ENCODE measurements around the gene ZNF595. TPM values are rescaled to one million over a fixed set of nuclear protein-coding genes. Genes with fewer than 3 reads are reported as not detected.

ZNF595 gene
- polyA plus RNA-seq, 1 of the 3 experiments (the other 2 are of a cell fraction): 88.4 TPM

DNA sequence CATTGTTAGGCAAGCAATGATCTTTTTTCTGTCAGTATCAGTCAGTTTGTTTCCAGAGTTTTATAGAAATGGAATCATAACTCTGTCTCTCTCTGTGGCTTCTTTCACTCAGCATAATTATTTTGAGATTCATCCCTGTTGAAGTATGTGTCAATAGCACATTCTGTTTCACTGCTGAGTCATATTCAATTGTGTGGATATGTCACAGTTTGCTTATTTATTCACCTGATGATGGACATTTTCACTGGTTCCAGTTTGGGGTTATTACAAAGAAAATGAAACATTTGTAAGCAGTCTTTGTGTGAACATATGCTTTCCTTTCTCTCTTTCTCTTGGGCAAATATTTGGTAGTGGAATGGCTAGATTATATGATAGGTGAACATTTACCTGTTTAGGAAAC lies 61.0 kb downstream of the ZNF595 start:
- H2AFZ ChIP-seq (ENCODE audit: low read depth): no peak overlapping the region
- H3K4me3 ChIP-seq (ENCODE audit: low read depth in 2 of 2, low read length in 1 of 2): no peak overlapping the region
- DNase-seq: no peak
- POLR2A ChIA-PET: no interaction called here
- H3K36me3 ChIP-seq (replicated peaks in 1 of 2; ENCODE audit: control insufficient read depth in 1 of 2, insufficient read depth in 2 of 2, low read length in 1 of 2): no peaks in the 10 kb centered on the region
- H3K79me2 ChIP-seq (ENCODE audit: insufficient read depth): no peaks in the 10 kb centered on the region
- H4K20me1 ChIP-seq (ENCODE audit: insufficient read depth): no peaks in the 10 kb centered on the region
- H3K9me2 ChIP-seq: no peaks in the 10 kb centered on the region
- H3K4me1 ChIP-seq (ENCODE audit: control insufficient read depth in 1 of 2, insufficient read depth in 2 of 2, low read depth in 1 of 2, low read length in 1 of 2): no peaks in the 10 kb centered on the region
- CTCF ChIA-PET: no interaction called here
- peaks cover 6% of the 10 kb centered on the region; the same call in 1 of the 2 replicates for H3K9me3 ChIP-seq
- no peaks in the 10 kb centered on the region for H3F3A ChIP-seq (replicated peaks; ENCODE audit: insufficient read depth)
- H3K4me2 ChIP-seq: no peak overlapping the region
- H3K9ac ChIP-seq: no peak overlapping the region
- no peak overlapping the region for H3K27ac ChIP-seq (ENCODE audit: low read depth in 2 of 2, low read length in 1 of 2)
- TF ChIP-seq FOXM1 (IDR thresholded peaks at IDR 0.05; ENCODE audit: low read depth) (no peak), EZH2phosphoT487 (IDR thresholded peaks at IDR 0.05; ENCODE audit: borderline replicate concordance, low read depth) (no peak), SIN3A (IDR thresholded peaks at IDR 0.05; ENCODE audit: borderline replicate concordance, low read depth, low read length) (no peak), TCF12 (IDR thresholded peaks at IDR 0.05) (no peak), CHD2 (IDR thresholded peaks at IDR 0.05; ENCODE audit: low read length, partially characterized antibody) (no peak), NFIC (IDR thresholded peaks at IDR 0.05; ENCODE audit: borderline replicate concordance) (no peak), ELF1 (IDR thresholded peaks at IDR 0.05) (no peak), TAF1 (IDR thresholded peaks at IDR 0.05; ENCODE audit: borderline replicate concordance, low read depth, low read length) (no peak), NRF1 (IDR thresholded peaks at IDR 0.05; ENCODE audit: low read depth, low read length) (no peak), FOSL2 (IDR thresholded peaks at IDR 0.05; ENCODE audit: borderline replicate concordance, low read depth) (no peak), EP300 (IDR thresholded peaks at IDR 0.05; ENCODE audit: borderline replicate concordance in 1 of 2, low read depth in 1 of 2, low read length in 1 of 2) (no peak), MEF2A (IDR thresholded peaks at IDR 0.05; ENCODE audit: borderline replicate concordance, low read depth) (no peak), GABPA (IDR thresholded peaks at IDR 0.05; ENCODE audit: low read depth) (no peak)
- TF ChIP-seq, protein P1, sequence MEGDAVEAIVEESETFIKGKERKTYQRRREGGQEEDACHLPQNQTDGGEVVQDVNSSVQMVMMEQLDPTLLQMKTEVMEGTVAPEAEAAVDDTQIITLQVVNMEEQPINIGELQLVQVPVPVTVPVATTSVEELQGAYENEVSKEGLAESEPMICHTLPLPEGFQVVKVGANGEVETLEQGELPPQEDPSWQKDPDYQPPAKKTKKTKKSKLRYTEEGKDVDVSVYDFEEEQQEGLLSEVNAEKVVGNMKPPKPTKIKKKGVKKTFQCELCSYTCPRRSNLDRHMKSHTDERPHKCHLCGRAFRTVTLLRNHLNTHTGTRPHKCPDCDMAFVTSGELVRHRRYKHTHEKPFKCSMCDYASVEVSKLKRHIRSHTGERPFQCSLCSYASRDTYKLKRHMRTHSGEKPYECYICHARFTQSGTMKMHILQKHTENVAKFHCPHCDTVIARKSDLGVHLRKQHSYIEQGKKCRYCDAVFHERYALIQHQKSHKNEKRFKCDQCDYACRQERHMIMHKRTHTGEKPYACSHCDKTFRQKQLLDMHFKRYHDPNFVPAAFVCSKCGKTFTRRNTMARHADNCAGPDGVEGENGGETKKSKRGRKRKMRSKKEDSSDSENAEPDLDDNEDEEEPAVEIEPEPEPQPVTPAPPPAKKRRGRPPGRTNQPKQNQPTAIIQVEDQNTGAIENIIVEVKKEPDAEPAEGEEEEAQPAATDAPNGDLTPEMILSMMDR (IDR thresholded peaks at IDR 0.05): no peak
- TF ChIP-seq, protein P2, sequence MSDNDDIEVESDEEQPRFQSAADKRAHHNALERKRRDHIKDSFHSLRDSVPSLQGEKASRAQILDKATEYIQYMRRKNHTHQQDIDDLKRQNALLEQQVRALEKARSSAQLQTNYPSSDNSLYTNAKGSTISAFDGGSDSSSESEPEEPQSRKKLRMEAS (IDR thresholded peaks at IDR 0.05; ENCODE audit: low read depth): no peak
- TF ChIP-seq, protein P3, sequence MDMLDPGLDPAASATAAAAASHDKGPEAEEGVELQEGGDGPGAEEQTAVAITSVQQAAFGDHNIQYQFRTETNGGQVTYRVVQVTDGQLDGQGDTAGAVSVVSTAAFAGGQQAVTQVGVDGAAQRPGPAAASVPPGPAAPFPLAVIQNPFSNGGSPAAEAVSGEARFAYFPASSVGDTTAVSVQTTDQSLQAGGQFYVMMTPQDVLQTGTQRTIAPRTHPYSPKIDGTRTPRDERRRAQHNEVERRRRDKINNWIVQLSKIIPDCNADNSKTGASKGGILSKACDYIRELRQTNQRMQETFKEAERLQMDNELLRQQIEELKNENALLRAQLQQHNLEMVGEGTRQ (IDR thresholded peaks at IDR 0.05; ENCODE audit: borderline replicate concordance, low read depth, low read length): no peak
- no peaks in the 10 kb centered on the region for H3K27me3 ChIP-seq (ENCODE audit: insufficient read depth)

DNA sequence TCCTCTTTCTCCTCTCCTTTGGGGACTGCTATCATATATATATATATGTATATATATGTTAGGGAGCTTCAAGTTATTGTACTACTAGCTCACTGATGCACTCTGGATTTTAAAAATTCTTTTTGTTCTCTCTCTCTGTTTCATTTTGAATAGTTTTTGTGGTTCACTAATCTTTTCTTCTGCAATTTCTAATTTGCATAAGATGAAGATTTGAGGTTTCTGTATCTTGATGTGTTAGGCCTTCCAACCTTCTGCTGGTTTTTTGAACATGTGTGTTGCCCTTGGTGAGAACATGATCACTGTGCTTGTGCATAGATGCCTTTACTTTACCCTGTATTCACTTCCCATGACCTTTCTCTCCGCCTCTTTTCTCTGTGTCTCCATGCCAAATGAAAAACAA lies 63.4 kb downstream of the ZNF595 start:
- POLR2A ChIA-PET: no interaction called here
- TF ChIP-seq, protein P4, sequence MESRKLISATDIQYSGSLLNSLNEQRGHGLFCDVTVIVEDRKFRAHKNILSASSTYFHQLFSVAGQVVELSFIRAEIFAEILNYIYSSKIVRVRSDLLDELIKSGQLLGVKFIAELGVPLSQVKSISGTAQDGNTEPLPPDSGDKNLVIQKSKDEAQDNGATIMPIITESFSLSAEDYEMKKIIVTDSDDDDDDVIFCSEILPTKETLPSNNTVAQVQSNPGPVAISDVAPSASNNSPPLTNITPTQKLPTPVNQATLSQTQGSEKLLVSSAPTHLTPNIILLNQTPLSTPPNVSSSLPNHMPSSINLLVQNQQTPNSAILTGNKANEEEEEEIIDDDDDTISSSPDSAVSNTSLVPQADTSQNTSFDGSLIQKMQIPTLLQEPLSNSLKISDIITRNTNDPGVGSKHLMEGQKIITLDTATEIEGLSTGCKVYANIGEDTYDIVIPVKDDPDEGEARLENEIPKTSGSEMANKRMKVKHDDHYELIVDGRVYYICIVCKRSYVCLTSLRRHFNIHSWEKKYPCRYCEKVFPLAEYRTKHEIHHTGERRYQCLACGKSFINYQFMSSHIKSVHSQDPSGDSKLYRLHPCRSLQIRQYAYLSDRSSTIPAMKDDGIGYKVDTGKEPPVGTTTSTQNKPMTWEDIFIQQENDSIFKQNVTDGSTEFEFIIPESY (IDR thresholded peaks at IDR 0.05; ENCODE audit: borderline replicate concordance, low read depth): no peak
- TF ChIP-seq GATA2 (CRISPR knock-in tag; IDR thresholded peaks at IDR 0.05) (no peak), POLR2AphosphoS5 (IDR thresholded peaks at IDR 0.05; ENCODE audit: low read depth, low read length) (no peak), FOXM1 (IDR thresholded peaks at IDR 0.05; ENCODE audit: low read depth) (no peak), TAF1 (IDR thresholded peaks at IDR 0.05; ENCODE audit: borderline replicate concordance, low read depth, low read length) (no peak), SMC3 (IDR thresholded peaks at IDR 0.05; ENCODE audit: low read depth, low read length) (no peak)
- TF ChIP-seq, protein P3 (IDR thresholded peaks at IDR 0.05; ENCODE audit: borderline replicate concordance, low read depth, low read length): no peak
- TF ChIP-seq, protein P5, sequence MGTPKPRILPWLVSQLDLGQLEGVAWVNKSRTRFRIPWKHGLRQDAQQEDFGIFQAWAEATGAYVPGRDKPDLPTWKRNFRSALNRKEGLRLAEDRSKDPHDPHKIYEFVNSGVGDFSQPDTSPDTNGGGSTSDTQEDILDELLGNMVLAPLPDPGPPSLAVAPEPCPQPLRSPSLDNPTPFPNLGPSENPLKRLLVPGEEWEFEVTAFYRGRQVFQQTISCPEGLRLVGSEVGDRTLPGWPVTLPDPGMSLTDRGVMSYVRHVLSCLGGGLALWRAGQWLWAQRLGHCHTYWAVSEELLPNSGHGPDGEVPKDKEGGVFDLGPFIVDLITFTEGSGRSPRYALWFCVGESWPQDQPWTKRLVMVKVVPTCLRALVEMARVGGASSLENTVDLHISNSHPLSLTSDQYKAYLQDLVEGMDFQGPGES (IDR thresholded peaks at IDR 0.05; ENCODE audit: low read depth, low read length): no peak

More for the DNA sequence above, 63.4 kb downstream of the ZNF595 start:
- no peaks in the 10 kb centered on the region for H3F3A ChIP-seq (replicated peaks; ENCODE audit: insufficient read depth)
- 27% methylated on average over 1 of the region's 1 CpG for WGBS (ENCODE audit: low lambda C conversion rate)
- H3K9me2 ChIP-seq: no peaks in the 10 kb centered on the region
- H4K20me1 ChIP-seq (ENCODE audit: insufficient read depth): no peaks in the 10 kb centered on the region
- CTCF ChIA-PET: no interaction called here
- no peaks in the 10 kb centered on the region for H3K36me3 ChIP-seq (replicated peaks in 1 of 2; ENCODE audit: control insufficient read depth in 1 of 2, insufficient read depth in 2 of 2, low read length in 1 of 2)
- no peaks in the 10 kb centered on the region for H3K4me1 ChIP-seq (ENCODE audit: control insufficient read depth in 1 of 2, insufficient read depth in 2 of 2, low read depth in 1 of 2, low read length in 1 of 2)
- H3K9ac ChIP-seq: no peak overlapping the region
- DNase-seq: no peak
- no peak overlapping the region for H3K27ac ChIP-seq (ENCODE audit: low read depth in 2 of 2, low read length in 1 of 2)
- H2AFZ ChIP-seq (ENCODE audit: low read depth): no peak overlapping the region
- H3K9me3 ChIP-seq: peaks cover 6% of the 10 kb centered on the region; the same call in 1 of the 2 replicates
- H3K79me2 ChIP-seq (ENCODE audit: insufficient read depth): no peaks in the 10 kb centered on the region
- H3K4me2 ChIP-seq: no peak overlapping the region
- H3K27me3 ChIP-seq (ENCODE audit: insufficient read depth): no peaks in the 10 kb centered on the region
- H3K4me3 ChIP-seq (ENCODE audit: low read depth in 2 of 2, low read length in 1 of 2): no peak overlapping the region

Measured in SK-N-SH (cell line).